ENCODE results near the gene PAK5. TPM values are rescaled to one million over a fixed set of nuclear protein-coding genes. Genes with fewer than 3 reads are reported as not detected.

The PAK5 gene
- total RNA-seq, 1 experiment from 2014 or later: not detected

- Histone ChIP-seq H3K27me3 (ENCODE audit: control insufficient read depth, insufficient read depth, low read length) (peaks cover 6% of the 10 kb centered on the region; the same call in 1 of the 2 replicates), H3K4me3 (ENCODE audit: low read depth in 2 of 2, low read length in 2 of 2) (0 out of 4 replicates have a peak overlapping the region, but pooled peaks of 1 of the 2 experiments have one; percentile 6), H3K9me3 (ENCODE audit: control insufficient read depth, insufficient read depth, low read depth, low read length) (no peaks in the 10 kb centered on the region), H3K4me1 (ENCODE audit: control insufficient read depth, insufficient read depth, low read length) (no peaks in the 10 kb centered on the region; the same call in 1 of the 2 replicates), H3K36me3 (ENCODE audit: control insufficient read depth, insufficient read depth, low read length) (no peaks in the 10 kb centered on the region), H3K27ac (ENCODE audit: low read length) (no peak overlapping the region)
- TF ChIP-seq POLR2AphosphoS5 (IDR thresholded peaks at IDR 0.05; ENCODE audit: low read depth, low read length) (no peak), SIN3A (IDR thresholded peaks at IDR 0.05; ENCODE audit: borderline replicate concordance, insufficient read depth, low read depth, low read length) (no peak), TCF7L2 (IDR thresholded peaks at IDR 0.05; ENCODE audit: low read depth, low read length) (no peak)
- TF ChIP-seq, protein P1, sequence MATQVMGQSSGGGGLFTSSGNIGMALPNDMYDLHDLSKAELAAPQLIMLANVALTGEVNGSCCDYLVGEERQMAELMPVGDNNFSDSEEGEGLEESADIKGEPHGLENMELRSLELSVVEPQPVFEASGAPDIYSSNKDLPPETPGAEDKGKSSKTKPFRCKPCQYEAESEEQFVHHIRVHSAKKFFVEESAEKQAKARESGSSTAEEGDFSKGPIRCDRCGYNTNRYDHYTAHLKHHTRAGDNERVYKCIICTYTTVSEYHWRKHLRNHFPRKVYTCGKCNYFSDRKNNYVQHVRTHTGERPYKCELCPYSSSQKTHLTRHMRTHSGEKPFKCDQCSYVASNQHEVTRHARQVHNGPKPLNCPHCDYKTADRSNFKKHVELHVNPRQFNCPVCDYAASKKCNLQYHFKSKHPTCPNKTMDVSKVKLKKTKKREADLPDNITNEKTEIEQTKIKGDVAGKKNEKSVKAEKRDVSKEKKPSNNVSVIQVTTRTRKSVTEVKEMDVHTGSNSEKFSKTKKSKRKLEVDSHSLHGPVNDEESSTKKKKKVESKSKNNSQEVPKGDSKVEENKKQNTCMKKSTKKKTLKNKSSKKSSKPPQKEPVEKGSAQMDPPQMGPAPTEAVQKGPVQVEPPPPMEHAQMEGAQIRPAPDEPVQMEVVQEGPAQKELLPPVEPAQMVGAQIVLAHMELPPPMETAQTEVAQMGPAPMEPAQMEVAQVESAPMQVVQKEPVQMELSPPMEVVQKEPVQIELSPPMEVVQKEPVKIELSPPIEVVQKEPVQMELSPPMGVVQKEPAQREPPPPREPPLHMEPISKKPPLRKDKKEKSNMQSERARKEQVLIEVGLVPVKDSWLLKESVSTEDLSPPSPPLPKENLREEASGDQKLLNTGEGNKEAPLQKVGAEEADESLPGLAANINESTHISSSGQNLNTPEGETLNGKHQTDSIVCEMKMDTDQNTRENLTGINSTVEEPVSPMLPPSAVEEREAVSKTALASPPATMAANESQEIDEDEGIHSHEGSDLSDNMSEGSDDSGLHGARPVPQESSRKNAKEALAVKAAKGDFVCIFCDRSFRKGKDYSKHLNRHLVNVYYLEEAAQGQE (IDR thresholded peaks at IDR 0.05; ENCODE audit: insufficient read depth in 1 of 2, low read depth in 2 of 2, low read length in 1 of 2): no peak
- TF ChIP-seq, protein P2, sequence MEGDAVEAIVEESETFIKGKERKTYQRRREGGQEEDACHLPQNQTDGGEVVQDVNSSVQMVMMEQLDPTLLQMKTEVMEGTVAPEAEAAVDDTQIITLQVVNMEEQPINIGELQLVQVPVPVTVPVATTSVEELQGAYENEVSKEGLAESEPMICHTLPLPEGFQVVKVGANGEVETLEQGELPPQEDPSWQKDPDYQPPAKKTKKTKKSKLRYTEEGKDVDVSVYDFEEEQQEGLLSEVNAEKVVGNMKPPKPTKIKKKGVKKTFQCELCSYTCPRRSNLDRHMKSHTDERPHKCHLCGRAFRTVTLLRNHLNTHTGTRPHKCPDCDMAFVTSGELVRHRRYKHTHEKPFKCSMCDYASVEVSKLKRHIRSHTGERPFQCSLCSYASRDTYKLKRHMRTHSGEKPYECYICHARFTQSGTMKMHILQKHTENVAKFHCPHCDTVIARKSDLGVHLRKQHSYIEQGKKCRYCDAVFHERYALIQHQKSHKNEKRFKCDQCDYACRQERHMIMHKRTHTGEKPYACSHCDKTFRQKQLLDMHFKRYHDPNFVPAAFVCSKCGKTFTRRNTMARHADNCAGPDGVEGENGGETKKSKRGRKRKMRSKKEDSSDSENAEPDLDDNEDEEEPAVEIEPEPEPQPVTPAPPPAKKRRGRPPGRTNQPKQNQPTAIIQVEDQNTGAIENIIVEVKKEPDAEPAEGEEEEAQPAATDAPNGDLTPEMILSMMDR (IDR thresholded peaks at IDR 0.05): no peak
- ChIA-PET CTCF (no interaction called here), POLR2A (no interaction called here)
- in situ Hi-C loops (cut with HindIII; ENCODE audit: low pct_unique_long_range_greater_than_20kb, low sequenced_read_pairs): no loop called here
- intact Hi-C loops (cut with micrococcal nuclease; ENCODE audit: unreplicated experiment): no loop called here
- BruUV-seq (replicated peaks): no TSS peak
- ATAC-seq: no peak
- DNase-seq (ENCODE audit: low read depth, low spot score): no peak
Measured at GRCh38 chr20:9506280-9506821, 332.5 kb downstream of the PAK5 start.

DNA sequence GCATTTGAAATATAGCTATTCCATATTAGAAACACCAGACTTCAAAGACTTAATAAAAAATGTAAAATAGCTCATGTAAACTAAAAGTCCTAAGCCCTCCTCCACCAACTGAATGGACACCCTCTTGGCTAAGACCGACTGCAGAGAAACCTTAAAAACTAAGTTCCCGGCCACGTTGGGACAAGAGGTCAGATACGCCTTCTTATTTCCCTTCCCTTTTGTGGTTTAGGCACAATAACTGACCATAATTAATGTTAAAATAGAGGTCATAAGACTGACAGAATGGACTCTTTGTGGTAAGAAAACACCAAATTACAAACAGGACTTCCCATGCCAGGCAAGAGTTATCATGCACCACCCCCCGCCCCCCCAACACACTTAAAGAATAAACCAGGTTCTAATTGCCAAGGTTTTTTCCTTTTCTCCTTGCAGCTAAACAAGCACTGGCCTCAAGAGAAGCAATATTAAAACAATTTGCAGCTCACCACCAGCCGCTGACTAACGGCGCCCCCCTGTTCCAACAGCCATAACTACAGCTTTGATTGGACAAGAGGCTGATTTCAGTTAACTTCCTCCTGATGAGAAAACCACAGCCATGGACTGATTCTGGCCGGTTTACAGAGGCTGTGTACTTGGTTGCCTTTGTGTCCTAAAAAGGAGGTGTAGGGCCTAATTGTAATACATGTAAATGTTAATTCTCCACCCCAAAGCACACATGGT, 335.2 kb downstream of the PAK5 start:
- TF ChIP-seq TCF7L2 (IDR thresholded peaks at IDR 0.05; ENCODE audit: low read depth, low read length) (no peak), SIN3A (IDR thresholded peaks at IDR 0.05; ENCODE audit: borderline replicate concordance, insufficient read depth, low read depth, low read length) (no peak), POLR2AphosphoS5 (IDR thresholded peaks at IDR 0.05; ENCODE audit: low read depth, low read length) (no peak)
- TF ChIP-seq, protein P1 (IDR thresholded peaks at IDR 0.05; ENCODE audit: insufficient read depth in 1 of 2, low read depth in 2 of 2, low read length in 1 of 2): no peak
- TF ChIP-seq, protein P2 (IDR thresholded peaks at IDR 0.05): peak; percentile 8; the same call in 1 of the 2 replicates
- no peak for ATAC-seq
- Histone ChIP-seq H3K4me1 (ENCODE audit: control insufficient read depth, insufficient read depth, low read length) (no peaks in the 10 kb centered on the region; the same call in 1 of the 2 replicates), H3K4me3 (ENCODE audit: low read depth in 2 of 2, low read length in 2 of 2) (no peak overlapping the region), H3K9me3 (ENCODE audit: control insufficient read depth, insufficient read depth, low read depth, low read length) (no peaks in the 10 kb centered on the region), H3K36me3 (ENCODE audit: control insufficient read depth, insufficient read depth, low read length) (no peaks in the 10 kb centered on the region), H3K27ac (ENCODE audit: low read length) (no peak overlapping the region), H3K27me3 (ENCODE audit: control insufficient read depth, insufficient read depth, low read length) (peaks cover 6% of the 10 kb centered on the region; the same call in 1 of the 2 replicates)
- no TSS peak for BruUV-seq (replicated peaks)
- in situ Hi-C loops (cut with HindIII; ENCODE audit: low pct_unique_long_range_greater_than_20kb, low sequenced_read_pairs) (no loop called here), intact Hi-C loops (cut with micrococcal nuclease; ENCODE audit: unreplicated experiment) (no loop called here)
- no peak for DNase-seq (ENCODE audit: low read depth, low spot score)
- ChIA-PET POLR2A (interaction anchor here (0.6 kb wide), 1 partner anchor 195 kb away, joined by 5 read pairs; no protein-coding TSS in a partner anchor), CTCF (no interaction called here)

Data from Panc1 (cell line).